HG03521 (cell line): ENCODE data around the gene HSPG2.
A peak's percentile ranks its signal among the peaks of the same experiment; 100 is the strongest.
"Not testable (repeated sequence)": the region's sequence is repeated elsewhere in the genome, so short reads cannot be mapped to it uniquely, and the experiment has no call there.

Source experiments
- ATAC-seq: cut with Tn5 transposase; IDR thresholded peaks from one replicate; pipeline ENCODE4 v1.9.1; 2021; ENCODE audit warnings: mild to moderate bottlenecking, moderate library complexity; ENCODE audit not compliant: unreplicated experiment

HSPG2 gene

DNA sequence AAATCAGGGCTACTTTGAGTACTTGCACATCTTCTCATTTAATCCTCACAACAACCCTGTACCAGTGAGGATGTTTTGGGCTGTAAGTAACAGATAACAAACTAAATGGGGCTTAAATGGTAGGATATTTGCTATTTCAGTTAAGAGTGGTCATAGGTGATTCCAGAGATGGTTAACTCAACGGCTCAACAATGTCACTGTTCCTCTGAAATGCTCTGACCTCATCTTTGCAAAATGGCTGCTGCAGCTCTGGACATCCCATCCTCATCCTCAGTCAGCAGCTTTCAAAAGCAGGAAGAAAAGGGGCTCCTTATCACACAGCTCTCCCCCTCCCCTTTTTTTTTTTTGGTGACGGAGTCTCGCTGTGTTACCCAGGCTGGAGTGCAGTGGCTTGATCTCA is 123.6 kb downstream of the HSPG2 start:
- ATAC-seq: no peak

DNA sequence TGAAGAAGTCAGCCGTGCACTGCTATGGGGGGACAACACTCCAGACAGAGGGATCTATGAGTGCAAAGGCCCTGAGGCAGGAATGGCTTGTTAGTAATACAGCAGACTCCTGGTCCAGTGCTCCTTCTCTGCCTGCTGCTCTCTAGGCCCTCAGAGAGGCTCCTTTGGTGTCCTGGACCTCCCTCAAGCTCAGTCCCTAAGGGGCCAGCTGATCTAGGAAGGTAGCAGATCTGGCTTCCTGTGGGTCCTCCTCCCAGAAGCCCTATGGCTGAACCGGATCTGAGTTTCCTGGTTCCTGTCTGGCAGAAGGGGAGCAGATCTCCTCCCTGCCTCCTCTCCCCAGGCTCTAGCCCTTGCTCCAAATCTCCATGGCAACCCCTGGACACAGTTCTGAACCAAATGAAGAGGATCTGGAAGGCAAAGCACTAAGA is 125.2 kb downstream of the HSPG2 start, which contains the start of gene LDLRAD2:
Gene LDLRAD2 (plus strand): TSS at position 391 of the 431 bp plus-strand sequence. CDS start 187 bp downstream, outside the sequence.
- ATAC-seq: no peak

DNA sequence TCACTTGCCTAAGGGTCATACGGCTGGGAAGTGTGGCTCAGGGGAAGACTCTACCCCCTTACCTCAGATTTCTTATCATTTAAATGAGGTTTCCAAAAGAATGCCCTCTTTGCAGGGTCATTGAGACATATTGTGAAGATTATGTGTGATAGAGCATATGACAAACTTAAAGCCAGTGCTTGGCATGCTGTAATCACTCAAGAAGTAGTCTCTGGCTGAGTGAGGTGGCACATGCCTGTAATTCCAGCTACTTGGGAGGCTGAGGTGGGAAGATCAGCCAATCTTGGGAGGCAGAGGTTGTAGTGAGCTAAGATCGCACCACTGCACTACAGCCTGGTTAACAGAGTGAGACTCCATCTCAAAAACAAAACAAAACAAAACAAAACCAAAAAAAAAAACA is 132.6 kb downstream of the HSPG2 start:
- no peak for ATAC-seq

DNA sequence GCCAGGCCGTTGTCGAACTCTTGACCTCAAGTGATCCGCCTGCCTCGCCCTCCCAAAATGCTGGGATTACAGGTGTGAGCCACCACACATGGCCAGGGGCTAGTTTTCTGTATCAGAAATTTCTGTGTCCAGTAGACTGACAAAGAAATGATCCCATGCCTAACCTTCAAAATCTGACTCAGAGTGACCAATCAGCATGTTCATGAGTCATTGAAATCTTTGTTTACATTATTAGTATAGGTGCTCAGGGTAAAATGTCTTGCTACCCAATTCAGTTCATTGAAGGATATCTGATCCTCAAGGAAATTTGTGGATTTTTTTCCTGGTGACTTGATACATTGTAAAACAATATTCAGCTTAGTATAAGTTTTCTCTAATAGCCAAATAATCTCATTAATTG is 136.0 kb downstream of the HSPG2 start:
- no peak for ATAC-seq

DNA sequence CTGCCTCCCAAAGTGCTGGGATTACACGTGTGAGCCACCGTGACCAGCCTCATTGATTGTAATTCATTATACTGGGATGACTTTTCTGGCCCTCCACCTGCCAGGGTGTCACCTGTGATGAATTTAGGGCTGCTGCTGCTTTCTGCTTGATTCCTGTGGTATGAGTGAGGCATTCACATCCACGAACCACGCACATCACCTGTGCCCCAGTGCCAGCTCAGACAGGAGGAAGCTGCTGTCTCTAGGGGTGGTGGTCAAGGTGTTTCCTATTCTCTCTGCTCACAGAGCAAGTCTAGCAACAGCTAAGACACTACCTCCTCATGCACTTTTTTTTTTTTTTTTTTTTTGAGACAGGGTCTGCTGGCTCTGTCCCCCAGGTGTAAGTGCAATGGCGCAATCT is 137.4 kb downstream of the HSPG2 start:
- no peak for ATAC-seq

DNA sequence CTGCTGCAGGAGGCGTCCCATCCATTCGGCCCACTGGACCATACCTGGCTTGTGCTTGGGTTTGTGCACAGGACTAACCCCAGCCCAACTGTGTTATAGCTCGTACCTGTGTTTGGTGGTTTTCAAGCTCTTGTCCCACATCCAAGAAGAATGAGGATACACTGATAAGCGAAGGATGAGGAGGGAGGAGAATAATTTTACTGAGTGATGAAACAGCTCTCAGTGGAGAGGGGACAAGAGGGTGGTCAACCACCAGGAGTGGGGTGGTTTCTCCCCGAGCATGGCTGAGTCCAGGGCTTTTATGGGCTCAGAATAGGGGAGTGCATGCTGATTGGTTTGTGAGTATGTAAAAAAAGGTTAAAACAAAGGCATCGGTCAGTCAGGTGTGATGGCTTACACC is 142.0 kb downstream of the HSPG2 start:
- no peak for ATAC-seq

DNA sequence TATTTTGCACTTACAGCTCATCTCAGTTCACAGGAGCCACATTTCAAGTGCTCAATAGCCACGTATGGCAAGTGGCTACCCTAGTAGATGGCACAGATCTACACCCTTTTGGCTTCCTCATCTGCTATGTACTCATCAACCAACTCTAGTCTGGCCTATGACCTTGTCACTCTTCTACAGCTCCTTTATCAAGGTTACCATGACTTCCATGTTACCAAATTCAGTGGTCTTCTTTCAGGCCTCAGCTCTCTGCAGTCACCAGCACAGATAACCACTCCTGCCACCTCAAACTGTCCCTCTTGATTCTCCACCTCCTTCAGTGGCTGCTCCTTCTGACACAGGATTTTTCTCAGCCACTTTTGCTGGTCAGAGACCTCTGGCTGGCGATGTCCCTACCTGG is 142.5 kb downstream of the HSPG2 start:
- no peak for ATAC-seq

DNA sequence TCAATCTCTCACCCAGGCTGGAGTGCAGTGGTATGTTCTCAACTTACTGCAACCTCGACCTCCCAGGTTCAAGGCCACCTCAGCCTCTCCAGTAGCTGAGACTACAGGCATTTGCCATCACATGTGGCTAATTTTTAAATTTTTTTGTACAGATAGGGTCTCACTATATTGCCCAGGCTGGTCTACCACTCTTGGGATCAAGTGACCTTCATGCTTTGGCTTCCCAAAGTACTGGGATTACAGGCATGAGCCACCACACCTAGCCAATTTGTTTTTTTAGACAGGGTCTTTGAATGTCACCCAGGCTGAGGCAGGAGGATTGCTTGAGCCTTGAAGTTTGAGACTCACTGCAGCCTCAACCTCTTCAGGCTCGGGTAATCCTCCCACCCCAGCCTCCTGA is 144.0 kb downstream of the HSPG2 start:
- no peak for ATAC-seq

DNA sequence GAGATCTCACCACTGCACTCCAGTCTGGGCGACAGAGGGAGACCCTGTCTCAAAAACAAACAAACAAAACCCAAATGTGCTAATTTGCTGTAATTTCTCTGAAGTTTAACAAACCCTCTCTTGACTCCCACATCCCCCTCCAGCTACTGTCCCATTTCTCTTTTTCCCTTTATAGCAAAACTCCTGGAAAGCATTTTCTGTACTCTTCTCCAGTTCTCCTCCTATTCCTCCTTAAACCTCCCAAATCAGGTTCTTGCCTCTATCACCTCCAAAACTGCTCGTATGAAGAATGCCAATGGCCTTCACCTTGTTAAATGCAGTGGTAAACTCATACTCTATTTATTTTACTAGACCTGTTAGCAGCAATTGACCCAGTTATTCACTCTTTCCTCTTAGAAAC is 150.5 kb downstream of the HSPG2 start:
- ATAC-seq: no peak

DNA sequence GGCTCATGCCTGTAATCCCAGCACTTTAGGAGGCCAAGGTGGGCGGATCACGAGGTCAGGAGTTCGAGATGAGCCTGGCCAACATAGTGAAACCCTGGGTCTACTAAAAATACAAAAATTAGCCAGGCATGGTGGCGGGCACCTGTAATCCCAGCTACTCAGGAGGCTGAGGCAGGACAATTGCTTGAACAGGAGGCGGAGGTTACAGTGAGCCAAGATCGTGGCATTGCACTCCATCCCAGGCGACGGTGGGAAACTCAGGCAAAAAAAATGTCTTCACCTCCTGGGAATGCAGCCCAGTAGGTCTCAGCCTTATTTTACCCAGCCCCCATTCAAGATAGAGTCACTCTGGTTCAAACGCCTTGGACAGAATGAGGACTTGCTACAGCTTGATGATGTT is 151.3 kb downstream of the HSPG2 start:
- ATAC-seq: not testable (repeated sequence)

DNA sequence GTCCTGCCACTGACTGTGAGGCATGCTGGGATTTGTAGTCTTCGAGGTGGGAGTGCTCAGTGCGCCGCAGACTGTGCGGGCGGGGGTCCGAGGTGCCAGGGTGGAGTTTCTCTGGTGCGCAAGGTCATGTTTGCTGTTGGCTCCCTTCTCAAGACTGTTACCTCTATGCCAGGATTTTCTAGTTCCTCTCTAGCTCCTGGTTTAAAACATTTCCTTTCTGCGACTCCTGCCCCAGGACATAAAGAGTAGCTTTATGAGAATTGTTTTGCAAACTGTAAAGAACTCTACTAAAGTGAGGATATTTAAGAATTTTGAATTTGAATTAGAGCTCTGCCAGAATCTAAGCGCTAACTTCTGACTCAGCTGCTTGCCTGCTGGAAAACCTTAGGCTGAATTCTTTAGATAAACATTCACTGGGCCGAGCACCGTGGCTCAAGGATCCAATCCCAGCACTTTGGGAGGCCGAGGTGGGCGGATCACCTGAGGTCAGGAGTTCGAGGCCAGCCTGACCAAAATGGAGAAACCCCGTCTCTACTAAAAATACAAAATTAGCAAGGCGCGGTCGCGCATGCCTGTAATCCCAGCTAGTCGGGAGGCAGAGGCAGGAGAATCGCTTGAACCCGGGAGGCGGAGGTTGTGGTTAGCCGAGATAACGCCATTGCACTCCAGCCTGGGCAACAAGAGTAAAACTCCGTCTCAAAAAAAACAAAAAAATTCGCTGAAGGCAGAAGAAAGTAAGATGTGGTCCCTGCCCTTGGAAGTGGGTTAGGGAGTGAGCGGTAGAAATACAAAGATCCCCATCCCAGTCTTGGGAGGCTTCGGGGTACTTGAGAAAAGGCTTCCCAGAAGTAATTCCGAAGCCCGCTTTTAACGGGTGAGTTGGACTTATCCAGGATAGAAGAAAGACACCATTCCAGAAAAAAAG is 153.2 kb downstream of the HSPG2 start:
- no peak for ATAC-seq

DNA sequence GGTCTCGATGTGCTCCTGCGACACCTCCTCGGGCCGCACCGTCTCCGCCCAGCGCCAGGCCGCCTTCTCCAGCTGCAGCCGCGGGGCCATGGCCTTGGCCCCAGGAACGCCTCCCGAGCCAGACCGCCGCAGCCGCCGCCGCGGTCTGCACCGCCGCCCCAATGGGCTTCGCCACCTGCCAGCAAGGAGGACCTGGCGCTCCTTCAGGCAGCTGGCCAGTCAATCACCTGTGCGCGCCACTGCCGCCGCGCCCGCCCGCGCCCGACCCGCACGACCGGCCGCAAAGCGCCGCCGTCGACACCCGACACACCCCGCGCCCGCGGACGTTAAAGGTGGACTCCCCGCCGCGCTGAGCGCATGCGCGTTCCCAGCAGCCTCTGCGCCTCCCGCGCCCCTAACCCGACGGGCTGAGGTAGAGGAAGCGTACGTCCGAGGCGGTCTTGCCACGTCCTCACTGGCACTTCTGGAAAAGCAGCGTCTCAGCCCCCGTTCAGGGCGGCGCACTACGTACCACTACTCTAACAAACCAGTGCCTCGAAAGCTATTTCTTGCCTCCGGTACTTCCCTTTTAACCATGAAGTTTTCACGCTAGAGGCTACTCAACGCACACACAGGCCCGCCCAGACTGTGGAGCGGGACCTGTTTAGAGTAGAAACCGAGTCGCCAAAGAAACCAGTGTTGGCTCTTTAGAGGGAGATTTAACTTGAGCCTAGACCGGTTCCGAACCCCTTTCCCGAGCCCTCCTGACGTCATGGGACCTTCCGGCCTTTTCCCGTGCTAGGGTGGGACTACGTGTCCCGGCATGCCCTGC is 154.0 kb downstream of the HSPG2 start, which contains the start of gene USP48:
Gene USP48 (minus strand): TSS at position 282 of the 811 bp plus-strand sequence. CDS start 192 bp downstream, at position 90.
- ATAC-seq: peak; percentile 71

DNA sequence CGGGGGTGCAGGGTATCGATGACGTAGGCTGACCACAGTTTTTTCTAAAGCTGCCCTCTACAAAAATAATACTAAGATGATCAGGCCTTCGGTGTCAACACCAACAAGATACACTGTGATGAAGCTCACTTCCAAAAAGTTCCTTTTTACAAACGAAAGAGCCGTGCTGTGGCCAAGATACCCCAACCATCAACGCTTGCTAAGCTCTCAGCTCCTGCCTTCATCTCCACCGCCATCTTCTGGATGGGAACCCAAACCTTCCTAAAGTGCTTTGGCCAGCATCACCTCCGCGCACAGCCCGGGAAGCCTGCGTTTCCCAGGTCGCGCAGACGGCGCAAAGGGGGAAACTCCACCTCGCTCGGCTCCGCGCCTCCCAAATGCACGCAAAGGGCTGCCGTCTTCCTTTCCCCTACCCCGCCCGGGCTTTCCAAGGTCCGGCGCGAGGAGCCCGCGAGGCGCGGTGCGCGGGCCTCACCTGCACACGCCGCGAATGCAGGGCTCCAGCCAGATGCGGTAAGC is 154.7 kb downstream of the HSPG2 start:
- peak; percentile 9 for ATAC-seq

DNA sequence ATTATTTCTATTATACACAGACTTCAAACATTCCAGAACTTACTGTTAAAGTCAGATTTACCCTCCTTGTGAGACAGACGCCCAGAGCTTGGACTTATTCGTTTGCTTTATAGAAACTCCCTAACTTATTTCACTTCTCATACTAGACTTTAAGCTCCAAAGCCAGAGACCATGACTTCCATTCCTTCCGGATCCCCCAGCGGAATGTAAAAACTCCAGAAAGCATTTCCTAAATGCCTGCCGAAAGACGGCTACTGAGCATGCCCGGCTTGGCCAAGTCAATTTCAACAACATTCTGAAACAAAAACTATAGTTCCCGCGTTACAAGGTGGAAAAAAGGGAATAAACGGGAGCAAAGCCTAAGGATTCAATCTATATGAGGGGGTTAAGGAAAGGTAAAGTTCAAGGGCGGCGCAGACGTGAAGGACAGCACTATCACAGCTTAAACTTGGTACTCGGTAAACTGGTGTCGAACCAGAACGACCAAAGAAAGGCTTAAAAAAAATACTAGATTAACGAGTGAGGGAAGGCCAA is 155.2 kb downstream of the HSPG2 start:
- ATAC-seq: peak; percentile 12

DNA sequence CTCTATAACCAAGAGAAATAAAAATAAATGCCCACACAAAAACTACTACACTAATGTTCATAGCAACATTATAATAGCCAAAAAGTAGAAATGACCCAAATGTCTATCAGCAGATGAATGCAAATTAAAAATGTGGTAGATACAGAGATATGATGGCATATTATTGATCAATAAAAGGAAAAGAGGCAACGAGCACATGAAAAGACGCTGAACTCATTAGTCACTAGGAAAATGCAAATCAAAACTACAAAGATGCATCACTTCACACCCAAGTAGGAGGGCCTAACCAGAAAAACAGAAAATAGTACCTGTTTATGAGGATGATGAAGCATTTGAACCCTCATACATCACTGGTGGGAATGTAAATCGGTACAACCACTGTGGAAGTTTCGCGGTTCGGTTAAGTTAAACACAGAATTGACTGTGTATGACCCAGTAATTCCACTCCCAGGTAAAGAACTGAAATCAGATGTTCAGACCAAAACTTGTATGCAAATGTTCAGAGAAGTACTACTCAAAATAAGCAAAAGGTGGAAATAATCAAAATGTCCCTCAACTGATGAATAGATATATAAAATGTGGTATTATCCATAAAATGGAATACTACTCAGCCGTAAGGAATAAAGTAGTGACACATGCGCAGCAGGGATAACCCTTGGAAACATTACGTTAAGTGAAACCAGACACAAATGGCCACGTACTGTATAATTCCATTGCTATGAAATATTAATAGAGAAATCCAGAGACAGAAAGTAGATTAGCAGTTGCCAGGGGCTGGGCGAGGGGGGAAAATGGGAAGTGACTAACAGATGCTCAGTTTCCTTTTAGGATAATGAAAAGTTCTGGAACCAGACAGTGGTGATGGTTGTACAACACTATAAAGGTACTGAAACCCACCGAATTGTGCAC is 157.2 kb downstream of the HSPG2 start:
- ATAC-seq: no peak

DNA sequence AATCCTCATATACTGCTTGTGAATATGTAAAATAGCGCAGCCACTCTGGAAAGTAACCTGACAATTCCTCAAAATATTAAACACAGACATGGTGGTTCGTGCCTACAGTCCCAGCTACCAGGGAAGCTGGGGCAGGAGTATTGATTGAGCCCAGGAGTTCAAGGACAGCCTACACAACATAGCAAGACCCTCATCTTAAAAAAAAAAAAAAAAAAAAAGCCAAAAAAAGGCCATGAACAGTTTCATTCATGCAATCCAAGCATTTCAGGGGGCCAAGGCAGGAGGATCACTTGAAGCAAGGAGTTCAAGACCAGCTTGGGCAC is 158.7 kb downstream of the HSPG2 start:
- ATAC-seq: no peak

DNA sequence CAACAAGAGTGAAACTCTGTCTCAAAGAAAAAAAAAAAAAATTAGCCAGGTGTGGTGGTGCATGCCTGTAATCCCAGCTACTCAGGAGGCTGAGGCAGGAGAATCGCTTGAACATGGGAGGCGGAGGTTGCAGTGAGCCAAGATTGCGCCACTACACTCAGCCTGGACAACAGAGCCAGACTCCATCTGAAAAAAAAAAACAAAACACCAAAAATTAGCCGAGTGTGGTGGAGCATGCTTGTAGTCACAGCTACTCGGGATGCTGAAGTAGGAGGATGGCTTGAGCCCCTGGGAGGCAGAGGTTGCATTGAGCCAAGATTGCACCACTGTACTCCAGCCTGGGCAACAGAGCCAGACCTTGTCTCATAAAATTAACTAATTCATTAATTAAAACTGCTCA is 160.2 kb downstream of the HSPG2 start:
- ATAC-seq: not testable (repeated sequence)

DNA sequence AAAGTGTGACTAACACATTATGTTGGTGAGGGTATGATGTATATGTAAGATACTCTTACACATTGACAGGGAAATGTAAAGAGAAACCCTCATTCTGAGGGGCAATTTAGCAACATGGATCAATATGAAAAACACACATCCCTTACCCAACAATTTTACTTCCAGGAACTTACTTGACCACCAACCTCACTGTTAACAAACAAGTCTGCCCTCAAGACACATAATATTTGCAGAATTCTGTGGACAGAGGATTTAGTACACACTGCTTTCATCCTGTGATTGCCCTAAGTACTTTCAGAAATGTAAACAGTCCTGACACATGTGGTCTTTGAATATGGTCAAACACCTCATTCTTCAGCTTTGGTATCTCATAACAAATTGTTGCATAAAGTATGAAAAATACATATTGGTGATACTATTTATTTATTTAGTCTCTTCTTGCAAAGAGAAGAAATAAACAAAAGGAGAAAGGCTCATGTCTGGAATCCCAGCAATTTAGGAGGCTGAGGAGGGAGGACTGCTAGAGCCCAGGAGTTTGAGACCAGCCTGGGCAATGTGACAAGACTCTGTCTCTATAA is 161.0 kb downstream of the HSPG2 start:
- no peak for ATAC-seq

DNA sequence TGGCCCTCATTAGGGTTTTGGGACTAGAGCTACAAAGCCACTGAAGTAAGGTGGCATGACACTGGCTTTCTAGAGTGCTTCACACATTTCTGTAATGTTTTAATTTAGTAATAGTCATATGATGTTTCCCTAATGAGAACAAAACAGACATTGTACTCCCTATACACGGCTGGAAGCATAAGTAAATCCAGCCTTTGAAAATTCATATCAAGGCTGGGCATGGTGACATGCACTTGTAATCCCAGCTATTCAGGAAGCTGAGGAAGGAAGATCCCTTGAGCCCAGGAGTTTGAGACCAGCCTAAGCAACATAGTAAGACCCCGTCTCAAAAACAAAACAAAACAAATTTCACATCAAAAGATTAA is 161.6 kb downstream of the HSPG2 start:
- ATAC-seq: no peak
